GM12878 (cell line): Measurements from ENCODE around the gene KANTR. TPM values are rescaled to one million over a fixed set of nuclear protein-coding genes. Genes with fewer than 3 reads are reported as not detected.
A peak's percentile ranks its signal among the peaks of the same experiment; 100 is the strongest.

Experiments used
- ATAC-seq: fragments of 200-7000 bp; cut with Tn5 transposase; 3 replicates; pipeline ENCODE4 v1.9.1; 2020; ENCODE audit warnings: mild to moderate bottlenecking, moderate library complexity
- BruUV-seq: library from RNA; stranded (reverse); fragments of 400-500 nt; replicated peaks from 2 replicates; lab custom pipeline; 2021; lab: Mats Ljungman, UMichigan
- CTCF ChIA-PET: fragments of 300-600 bp; sonication (Branson Sonifier 250); formaldehyde crosslinking; extraction: SDS; loops from one replicate; lab custom pipeline; 2021; ENCODE audit warnings: inconsistent platforms; lab: Yijun Ruan, JAX
- POLR2A ChIA-PET: fragments of 350-600 bp; formaldehyde crosslinking; extraction: SDS; loops from one replicate; lab custom pipeline; 2021; ENCODE audit warnings: inconsistent platforms; lab: Charles Lee
- RAD21 ChIA-PET: fragments of 300-600 bp; sonication (Branson Sonifier 250); formaldehyde crosslinking; loops from one replicate; lab custom pipeline; 2023; ENCODE audit warnings: antibody characterized with exemption; ENCODE audit not compliant: unreplicated experiment; lab: Charles Lee
- SMC1A ChIA-PET: fragments of 300-600 bp; sonication (Branson Sonifier 250); formaldehyde crosslinking; loops from one replicate; lab custom pipeline; 2023; ENCODE audit not compliant: unreplicated experiment, uncharacterized antibody; lab: Charles Lee
- DNase-seq: peaks from one replicate; pipeline ENCODE4 v3.0.0-alpha.2; 2011; ENCODE audit warnings: low read depth, low spot score
- FAIRE-seq: peaks from 3 replicates; lab custom pipeline; 2011; peaks lifted over from hg19 to GRCh38; lab: Jason Lieb, UNC
- H2AFZ ChIP-seq: 2 replicates; pipeline ENCODE4 v1.6.0; 2011; ENCODE audit warnings: low read depth, low read length, control low read depth; ENCODE audit not compliant: control insufficient read depth
- H3K27ac ChIP-seq: 2 replicates; pipeline ENCODE4 v1.5.1; 2011; ENCODE audit warnings: control low read depth; ENCODE audit not compliant: control insufficient read depth, insufficient read depth
- H3K27me3 ChIP-seq, 2 experiments: replicated peaks in 1 of 2; 2 replicates each; pipeline versions ENCODE4 v1.6.0 to v1.6.1; 2011; ENCODE audit warnings: low read length in 1 of 2; ENCODE audit not compliant: control insufficient read depth in 2 of 2, insufficient read depth in 2 of 2
- H3K36me3 ChIP-seq, 2 experiments: 2 replicates each; pipeline ENCODE4 v1.5.1; 2011; ENCODE audit warnings: low read length in 1 of 2; ENCODE audit not compliant: control insufficient read depth in 2 of 2, insufficient read depth in 2 of 2
- H3K4me1 ChIP-seq: 2 replicates; pipeline ENCODE4 v1.6.1; 2011; ENCODE audit warnings: mild to moderate bottlenecking, low read length, moderate library complexity, mixed read lengths; ENCODE audit not compliant: control insufficient read depth, insufficient read depth
- H3K4me2 ChIP-seq: 2 replicates; pipeline ENCODE4 v1.6.0; 2011; ENCODE audit warnings: control low read depth; ENCODE audit not compliant: control insufficient read depth, insufficient read depth
- H3K4me3 ChIP-seq: fragments of 200-600 bp; sonication (generic); 2 replicates; pipeline ENCODE4 v1.5.1; 2016
- H3K79me2 ChIP-seq: 2 replicates; pipeline ENCODE4 v1.6.0; 2011; ENCODE audit warnings: low read length; ENCODE audit not compliant: control insufficient read depth, insufficient read depth
- H3K9ac ChIP-seq: 2 replicates; pipeline ENCODE4 v1.8.0; 2011; ENCODE audit warnings: low read length, control low read depth, mixed read lengths; ENCODE audit not compliant: control insufficient read depth, insufficient read depth
- H3K9me3 ChIP-seq: replicated peaks from 3 replicates; pipeline ENCODE4 v1.5.1; 2011; ENCODE audit warnings: mild to moderate bottlenecking, low read length; ENCODE audit not compliant: control insufficient read depth, insufficient read depth
- H4K20me1 ChIP-seq: 2 replicates; pipeline ENCODE4 v1.6.0; 2011; ENCODE audit not compliant: control insufficient read depth, insufficient read depth
- CREB1 ChIP-seq: IDR thresholded peaks from 2 replicates; pipeline ENCODE4 v1.6.1; 2012; ENCODE audit warnings: low read depth, mild to moderate bottlenecking, inconsistent platforms
- DPF2 ChIP-seq: fragments of 450-650 bp; IDR thresholded peaks from 2 replicates; pipeline ENCODE4 v1.6.1; 2017; ENCODE audit warnings: mild to moderate bottlenecking
- MYC ChIP-seq: IDR thresholded peaks from 2 replicates; pipeline ENCODE4 v1.6.1; 2011; ENCODE audit warnings: mild to moderate bottlenecking, low read length, moderate library complexity, inconsistent platforms; ENCODE audit not compliant: insufficient read depth, insufficient replicate concordance, insufficient read length, severe bottlenecking
- NFYB ChIP-seq: IDR thresholded peaks from 2 replicates; pipeline ENCODE4 v1.6.1; 2011; ENCODE audit warnings: low read depth, mild to moderate bottlenecking, low read length, improper control_type of control experiment, moderate library complexity; ENCODE audit not compliant: insufficient read depth
- NRF1 ChIP-seq: conservative IDR thresholded peaks from 2 replicates; pipeline ENCODE4 v1.6.1; 2011; ENCODE audit warnings: mild to moderate bottlenecking, low read depth, low read length, improper control_type of control experiment
- POLR2A ChIP-seq: IDR thresholded peaks from 2 replicates; pipeline ENCODE4 v1.6.1; 2011; ENCODE audit warnings: low read depth, mild to moderate bottlenecking, low read length
- POLR2AphosphoS5 ChIP-seq: IDR thresholded peaks from 2 replicates; pipeline ENCODE4 v1.6.1; 2011; ENCODE audit warnings: mild to moderate bottlenecking, low read length, inconsistent platforms
- RUNX3 ChIP-seq: IDR thresholded peaks from 2 replicates; pipeline ENCODE4 v1.6.1; 2012; ENCODE audit warnings: low read length, inconsistent platforms
- SPI1 ChIP-seq: IDR thresholded peaks from 2 replicates; pipeline ENCODE4 v1.6.1; 2011; ENCODE audit warnings: low read depth, mild to moderate bottlenecking, low read length, moderate library complexity, borderline replicate concordance; ENCODE audit not compliant: insufficient read depth
- SUZ12 ChIP-seq: fragments of 200-600 bp; sonication (generic); IDR thresholded peaks from one replicate; pipeline ENCODE4 v1.6.1; 2018; ENCODE audit warnings: antibody characterized with exemption, mild to moderate bottlenecking; ENCODE audit not compliant: unreplicated experiment
- ZBTB40 ChIP-seq: fragments of 450-650 bp; IDR thresholded peaks from 2 replicates; pipeline ENCODE4 v1.6.1; 2016; ENCODE audit warnings: mild to moderate bottlenecking, moderate library complexity, borderline replicate concordance
- WGBS: methylation state at CpG from one replicate; pipeline ENCODE4 v1.1.6; 2016; ENCODE audit warnings: low lambda C conversion rate; ENCODE audit not compliant: insufficient replicate concordance, insufficient coverage; ENCODE audit errors: missing lambda C conversion rate; 5-methylcytosine and 5-hydroxymethylcytosine counted together
- in situ Hi-C: fragments of 300-500 bp; cut with MboI; formaldehyde crosslinking; loops from 9 replicates; pipeline ENCODE4 v1.14.3; 2018; ENCODE audit warnings: mixed read lengths
- intact Hi-C: fragments of 100-400 bp; cut with micrococcal nuclease; formaldehyde crosslinking; loops from one replicate; pipeline ENCODE4 v1.14.2; 2022; ENCODE audit not compliant: unreplicated experiment
- polyA plus RNA-seq, 11 experiments: library from polyadenylated mRNA; depleted of rRNA in 4 of 11; unstranded in 6 of 11; stranded (reverse) in 5 of 11; fragments of >200 nt; fragmentation: Nextera tagmentation in 4 of 11; fragmentation: Illumina TruSeq in 1 of 11; extraction: Ambion mirVana in 4 of 11; extraction: Trizol in 1 of 11; gene quantifications; 1 replicate in 1 of 11; 2 replicates in 10 of 11; pipeline versions ENCODE4 v1.2.1 to v1.2.3, GENCODE V29; 2011 to 2016; ENCODE audit warnings: inconsistent platforms in 2 of 11, missing spikeins in 2 of 11, low read depth in 1 of 11
- total RNA-seq, 4 experiments: library from RNA; depleted of rRNA in 3 of 4; stranded (reverse); fragments of >200 nt in 3 of 4; fragmentation: Illumina TruSeq in 1 of 4; extraction: Trizol in 1 of 4; gene quantifications; 2 replicates each; pipeline versions ENCODE4 v1.2.1 to v1.2.3, GENCODE V29; 2013 to 2021

Gene KANTR
- total and polyA plus RNA-seq, 10 of the 15 experiments (the other 5 are each of a cell fraction or from before 2014, with no cell fraction given) = 1.00 to 14.8 (median 5.5) TPM

- Histone ChIP-seq H3K4me2 (peak overlapping the region; percentile 80), H3K79me2 (no peaks in the 10 kb centered on the region; the same call in 1 of the 2 replicates), H2AFZ (peak overlapping the region; percentile 24; the same call in 1 of the 2 replicates), H3K27me3 (no peaks in the 10 kb centered on the region), H3K9ac (no peak overlapping the region), H3K4me3 (peak overlapping the region; percentile 32), H3K9me3 (no peaks in the 10 kb centered on the region), H3K36me3 (peaks cover 0 to 5% of the 10 kb centered on the region in 2 experiments; a peak in 1 of 4 replicates), H3K27ac (no peak overlapping the region), H3K4me1 (no peaks in the 10 kb centered on the region), H4K20me1 (no peaks in the 10 kb centered on the region)
- CTCF ChIA-PET = interaction anchor here (1.7 to 3.7 kb wide), 2 partner anchors 17 to 22 kb away, joined by 5 to 33 read pairs; no protein-coding TSS in a partner anchor
- in situ Hi-C loops = no loop called here
- SMC1A ChIA-PET = interaction anchor here (0.7 to 2.0 kb wide), 3 partner anchors 16 to 90 kb away, joined by 3 to 9 read pairs (median 5); no protein-coding TSS in a partner anchor
- RAD21 ChIA-PET = no interaction called here
- 48% methylated on average over 48 of the region's 51 CpGs for WGBS
- ATAC-seq (peak; percentile 77), FAIRE-seq (no peak), DNase-seq (no peak)
- POLR2A ChIA-PET = no interaction called here
- intact Hi-C loops = no loop called here
- no TSS peak for BruUV-seq
- TF ChIP-seq RUNX3 (no peak), ZBTB40 (no peak), DPF2 (no peak), POLR2AphosphoS5 (peak; percentile 67), SUZ12 (no peak), POLR2A (peak; percentile 73), CREB1 (0 out of 2 replicates have a peak, but pooled peaks have one; percentile 51), SPI1 (peak; percentile 8; the same call in 1 of the 2 replicates), MYC (no peak), NFYB (peak; percentile 54; the same call in 1 of the 2 replicates), NRF1 (peak; percentile 42; the same call in 1 of the 2 replicates)
Observed at GRCh38 chrX:53088136-53088974, 5.6 kb upstream of the KANTR start.
